ENCODE results near the gene RANBP1. TPM values are rescaled to one million over a fixed set of nuclear protein-coding genes. Genes with fewer than 3 reads are reported as not detected.

RANBP1 gene
- total and polyA plus RNA-seq, 2 of the 4 experiments (the other 2 are of a cell fraction) = 173 to 376 TPM

DNA sequence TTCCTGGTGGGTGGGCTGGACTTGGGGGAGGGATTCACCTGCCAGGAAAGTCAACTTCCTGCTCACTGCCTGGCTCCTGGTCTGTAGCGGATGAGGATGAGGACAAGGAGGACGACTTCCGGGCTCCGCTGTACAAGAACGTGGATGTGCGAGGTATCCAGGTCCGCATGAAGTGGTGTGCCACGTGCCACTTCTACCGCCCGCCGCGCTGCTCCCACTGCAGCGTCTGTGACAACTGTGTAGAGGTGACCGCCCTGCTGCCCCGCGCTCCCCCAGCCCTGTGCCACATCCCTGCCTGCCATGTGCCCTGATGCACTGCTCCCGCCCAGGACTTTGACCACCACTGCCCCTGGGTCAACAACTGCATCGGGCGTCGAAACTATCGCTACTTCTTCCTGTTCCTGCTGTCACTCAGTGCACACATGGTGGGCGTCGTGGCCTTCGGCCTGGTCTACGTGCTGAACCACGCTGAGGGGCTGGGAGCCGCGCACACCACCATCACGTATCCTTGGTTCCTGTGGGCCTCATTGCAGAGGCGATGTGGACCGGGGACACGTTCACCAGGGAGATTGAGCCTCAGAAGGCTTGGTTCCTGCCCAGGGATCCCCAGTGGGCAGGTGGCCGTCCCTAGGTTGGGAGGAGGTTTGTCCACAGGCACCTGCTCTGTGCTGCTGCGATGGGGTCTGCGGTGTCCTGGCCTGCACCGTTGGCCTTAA, 23.6 kb downstream of the RANBP1 start:
- Histone ChIP-seq H3K56ac (ENCODE audit: extremely low read depth, insufficient read depth, low read length) (no peak overlapping the region), H3K79me1 (ENCODE audit: low read depth in 1 of 2, low read length in 2 of 2) (peaks cover 20 to 79% of the 10 kb centered on the region in 2 experiments), H3K4me1 (ENCODE audit: control insufficient read depth, insufficient read depth, low read length) (peaks cover 22% of the 10 kb centered on the region), H3K14ac (replicated peaks; ENCODE audit: low read depth, low read length) (no peak overlapping the region), H2BK5ac (ENCODE audit: low read depth, low read length, poor library complexity, severe bottlenecking) (no peak overlapping the region), H4K8ac (ENCODE audit: low read depth in 2 of 2, low read length in 2 of 2) (no peak overlapping the region), H4K91ac (ENCODE audit: insufficient read depth, low read depth, low read length) (no peak overlapping the region), H3K23ac (ENCODE audit: low read depth, low read length) (no peak overlapping the region), H2BK15ac (ENCODE audit: low read depth, low read length) (no peak overlapping the region), H4K20me1 (ENCODE audit: insufficient read depth, low read length) (peaks cover 65% of the 10 kb centered on the region), H3K4me3 (ENCODE audit: insufficient read depth, low read depth, low read length) (no peak overlapping the region), H3K4ac (ENCODE audit: low read depth, low read length) (no peak overlapping the region), H2BK120ac (ENCODE audit: low read depth, low read length) (no peak overlapping the region), H3K27me3 (ENCODE audit: control insufficient read depth, insufficient read depth, low read length) (no peaks in the 10 kb centered on the region), H3K36me3 (ENCODE audit: control insufficient read depth, insufficient read depth, low read length) (peaks cover 14% of the 10 kb centered on the region), H2BK20ac (ENCODE audit: low read depth, low read length) (no peak overlapping the region), H3K4me2 (ENCODE audit: low read depth, low read length) (no peak overlapping the region), H2AK9ac (replicated peaks; ENCODE audit: low read depth, low read length, poor library complexity) (no peak overlapping the region), H3K9me1 (ENCODE audit: insufficient read depth, low read length) (peaks cover 18% of the 10 kb centered on the region), H2AFZ (replicated peaks; ENCODE audit: low read length, poor library complexity) (no peak overlapping the region), H3K27ac (ENCODE audit: insufficient read depth, low read length) (no peak overlapping the region), H3K9ac (ENCODE audit: low read depth, low read length) (no peak overlapping the region), H3K18ac (ENCODE audit: low read depth, low read length) (no peak overlapping the region), H3K9me3 (ENCODE audit: control insufficient read depth, insufficient read depth, low read length) (no peaks in the 10 kb centered on the region), H4K5ac (ENCODE audit: low read depth, low read length) (no peak overlapping the region), H2AK5ac (ENCODE audit: low read depth, low read length) (no peak overlapping the region)
- intact Hi-C loops (cut with micrococcal nuclease) (no loop called here), dilution Hi-C loops (cut with HindIII; ENCODE audit: low sequenced_read_pairs, unreplicated experiment) (no loop called here), in situ Hi-C loops (cut with MboI; ENCODE audit: low sequenced_read_pairs) (no loop called here)
- TF ChIP-seq CHD1 (IDR thresholded peaks at IDR 0.05; ENCODE audit: low read depth, low read length) (no peak), SMC3 (IDR thresholded peaks at IDR 0.05; ENCODE audit: low read depth, low read length) (no peak), MXI1 (IDR thresholded peaks at IDR 0.05; ENCODE audit: borderline replicate concordance, low read depth, low read length) (no peak), RFX5 (IDR thresholded peaks at IDR 0.05; ENCODE audit: low read depth, low read length) (no peak), NFE2L2 (IDR thresholded peaks at IDR 0.05; ENCODE audit: low read depth, low read length) (no peak), FOS (IDR thresholded peaks at IDR 0.05; ENCODE audit: low read depth, low read length) (no peak), RAD21 (IDR thresholded peaks at IDR 0.05; ENCODE audit: low read length) (no peak), BHLHE40 (IDR thresholded peaks at IDR 0.05; ENCODE audit: low read depth, low read length) (no peak)
- TF ChIP-seq, protein P1, sequence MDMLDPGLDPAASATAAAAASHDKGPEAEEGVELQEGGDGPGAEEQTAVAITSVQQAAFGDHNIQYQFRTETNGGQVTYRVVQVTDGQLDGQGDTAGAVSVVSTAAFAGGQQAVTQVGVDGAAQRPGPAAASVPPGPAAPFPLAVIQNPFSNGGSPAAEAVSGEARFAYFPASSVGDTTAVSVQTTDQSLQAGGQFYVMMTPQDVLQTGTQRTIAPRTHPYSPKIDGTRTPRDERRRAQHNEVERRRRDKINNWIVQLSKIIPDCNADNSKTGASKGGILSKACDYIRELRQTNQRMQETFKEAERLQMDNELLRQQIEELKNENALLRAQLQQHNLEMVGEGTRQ (IDR thresholded peaks at IDR 0.05; ENCODE audit: low read depth, low read length) = no peak
- CTCF ChIA-PET = no interaction called here
- 95% methylated on average over 24 of the region's 36 CpGs; no CpG with 5 or more reads in 1 of the 2 experiments for WGBS, 2 experiments (ENCODE audit: extremely low coverage in 2 of 2, insufficient read length in 1 of 2)
- no peak for DNase-seq
- ATAC-seq (ENCODE audit: low read depth) = no peak
- POLR2A ChIA-PET (ENCODE audit: unreplicated experiment) = no interaction called here
- no TSS peak for BruUV-seq (replicated peaks)

All from IMR-90 (cell line).